ENCODE data around the gene ACRV1.

The ACRV1 gene

DNA sequence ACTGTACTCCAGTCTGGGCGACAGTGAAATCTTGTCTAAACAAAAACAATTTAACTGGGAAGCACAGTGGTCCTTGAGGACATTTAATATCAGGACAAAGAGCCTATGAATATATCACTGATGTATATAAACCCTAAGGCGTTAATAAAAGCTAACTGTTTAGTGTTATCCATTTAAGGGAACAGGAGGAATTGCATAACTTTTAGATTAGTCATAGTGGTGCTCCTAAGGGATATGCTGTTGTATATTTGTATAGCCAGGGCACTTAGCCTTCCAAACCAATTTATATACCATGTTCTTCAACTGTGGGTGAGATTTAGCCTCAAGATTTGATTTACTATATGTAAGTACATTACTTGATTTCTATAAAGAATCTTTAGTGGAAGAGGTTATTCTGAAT is 58.7 kb downstream of the ACRV1 start:
- no peak overlapping the region for H3K4me3 ChIP-seq (ENCODE audit: low read depth, low read length)
- peaks cover 59% of the 10 kb centered on the region for H3K36me3 ChIP-seq (ENCODE audit: control insufficient read depth, insufficient read depth, low read length)
- peaks cover 3% of the 10 kb centered on the region; the same call in 1 of the 2 replicates for H3K4me1 ChIP-seq (ENCODE audit: control insufficient read depth, insufficient read depth, low read length)
- H3K9ac ChIP-seq (ENCODE audit: low read depth, low read length): no peak overlapping the region
- H3K27ac ChIP-seq (ENCODE audit: low read depth, low read length): no peak overlapping the region
- no peaks in the 10 kb centered on the region for H3K9me3 ChIP-seq (ENCODE audit: control insufficient read depth, insufficient read depth, low read length)
- no peaks in the 10 kb centered on the region for H3K27me3 ChIP-seq (ENCODE audit: control insufficient read depth, insufficient read depth, low read length)
